G401.6 (cell line): ENCODE results near the gene GPR3.

Experiments
- FAIRE-seq: peaks from 2 replicates; lab custom pipeline; 2012; peaks lifted over from hg19 to GRCh38; lab: Jason Lieb, UNC

The GPR3 gene

DNA sequence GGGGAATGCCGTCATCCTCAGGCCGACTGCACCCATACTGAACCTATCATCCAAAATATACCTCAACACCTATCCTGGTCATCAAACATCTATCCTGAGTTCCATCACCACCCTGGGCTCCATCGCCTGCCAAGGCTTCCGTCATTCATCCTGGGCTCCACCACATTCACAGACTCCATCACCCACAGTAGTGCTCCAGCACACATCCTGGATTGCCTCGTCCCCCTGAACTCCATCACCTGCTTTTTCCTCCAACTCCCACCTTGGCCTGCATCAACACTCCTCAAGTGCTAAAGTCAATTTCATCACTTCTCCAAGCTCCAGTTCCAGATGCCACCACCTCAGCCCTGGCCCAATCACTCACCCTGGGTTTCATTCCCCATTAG is 33.5 kb upstream of the GPR3 start:
- FAIRE-seq: no peak

GRCh38 chr1:27359822-27360158 is 32.6 kb upstream of the GPR3 start:
- no peak for FAIRE-seq

- FAIRE-seq: no peak
Observed at GRCh38 chr1:27360159-27361043, 32.0 kb upstream of the GPR3 start.

GRCh38 chr1:27361044-27361402 is 31.4 kb upstream of the GPR3 start:
- no peak for FAIRE-seq

DNA sequence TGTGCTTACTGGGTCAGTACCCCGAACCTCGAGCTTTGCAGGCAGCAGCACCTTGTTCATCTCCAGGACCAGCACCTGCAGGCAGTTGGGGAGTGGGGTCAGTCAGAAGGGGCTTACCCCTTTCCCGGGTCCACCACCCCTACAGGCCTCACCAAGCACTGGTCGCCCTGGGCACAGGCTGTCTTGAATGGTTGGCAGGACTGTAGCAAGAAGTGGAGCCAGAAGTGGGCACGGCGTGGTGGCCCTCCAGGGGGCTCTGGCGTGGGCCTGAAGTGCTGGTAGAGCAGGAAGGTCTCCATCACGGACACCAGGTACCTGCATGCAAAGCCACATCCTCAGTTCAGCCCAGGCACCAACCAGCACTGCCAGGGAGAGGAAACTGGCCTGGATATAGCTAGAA is 30.9 kb upstream of the GPR3 start:
- FAIRE-seq: no peak

- no peak for FAIRE-seq
Observed at GRCh38 chr1:27363766-27364695, 28.4 kb upstream of the GPR3 start.

GRCh38 chr1:27364696-27365371 is 27.6 kb upstream of the GPR3 start:
- FAIRE-seq: no peak

DNA sequence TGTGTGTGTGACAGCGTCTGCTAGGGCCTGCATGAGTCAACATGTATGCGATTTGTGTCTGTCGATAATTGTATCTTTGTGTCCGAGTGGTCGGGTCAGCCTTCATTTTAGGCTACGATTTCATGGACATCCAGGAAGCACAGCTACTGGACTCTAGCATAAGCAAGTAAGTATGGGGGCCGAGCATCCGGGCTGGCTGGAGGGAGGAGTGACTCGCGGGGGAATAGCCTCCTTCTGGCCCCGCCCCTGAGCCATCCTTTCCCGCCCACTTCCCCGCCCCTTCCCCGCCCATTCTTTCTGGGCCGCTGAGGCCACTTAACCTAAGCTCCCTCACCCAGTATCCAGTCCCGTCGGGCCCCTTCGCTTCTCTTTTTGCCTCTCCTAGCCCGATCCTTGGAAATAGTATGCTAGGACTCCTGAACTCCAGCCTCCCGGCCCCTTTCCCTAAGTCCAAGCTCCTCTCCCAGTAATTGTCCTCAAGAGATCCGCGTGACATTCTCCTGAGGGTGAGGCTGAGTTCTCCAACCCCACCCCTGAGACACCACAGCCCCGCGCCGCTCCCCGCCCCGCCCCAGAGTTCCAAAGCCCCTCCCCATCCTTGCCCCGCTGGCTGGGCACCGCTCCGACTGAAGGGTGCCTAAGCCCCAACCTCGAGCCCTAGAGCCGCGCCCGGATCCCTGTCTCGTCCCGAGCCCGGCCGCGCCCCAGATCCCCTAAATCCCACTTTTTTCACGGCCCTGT is 26.9 kb upstream of the GPR3 start:
- peak; percentile 82 for FAIRE-seq

DNA sequence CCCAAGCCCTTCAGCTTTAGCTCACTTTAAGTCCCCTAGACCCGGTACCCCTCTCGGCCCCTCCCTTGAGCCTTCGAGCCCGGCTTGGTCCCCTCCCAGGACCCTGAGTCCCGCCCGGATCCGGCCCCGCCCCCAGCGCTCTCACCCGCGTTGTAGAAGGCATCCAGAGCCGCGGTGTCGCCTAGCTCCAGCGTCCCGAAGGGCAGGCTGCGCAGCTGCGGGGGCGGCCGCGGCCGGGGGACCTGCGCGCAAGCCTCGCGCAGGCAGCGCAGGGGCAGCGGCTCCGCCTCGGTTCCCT is 26.4 kb upstream of the GPR3 start:
- FAIRE-seq: no peak

DNA sequence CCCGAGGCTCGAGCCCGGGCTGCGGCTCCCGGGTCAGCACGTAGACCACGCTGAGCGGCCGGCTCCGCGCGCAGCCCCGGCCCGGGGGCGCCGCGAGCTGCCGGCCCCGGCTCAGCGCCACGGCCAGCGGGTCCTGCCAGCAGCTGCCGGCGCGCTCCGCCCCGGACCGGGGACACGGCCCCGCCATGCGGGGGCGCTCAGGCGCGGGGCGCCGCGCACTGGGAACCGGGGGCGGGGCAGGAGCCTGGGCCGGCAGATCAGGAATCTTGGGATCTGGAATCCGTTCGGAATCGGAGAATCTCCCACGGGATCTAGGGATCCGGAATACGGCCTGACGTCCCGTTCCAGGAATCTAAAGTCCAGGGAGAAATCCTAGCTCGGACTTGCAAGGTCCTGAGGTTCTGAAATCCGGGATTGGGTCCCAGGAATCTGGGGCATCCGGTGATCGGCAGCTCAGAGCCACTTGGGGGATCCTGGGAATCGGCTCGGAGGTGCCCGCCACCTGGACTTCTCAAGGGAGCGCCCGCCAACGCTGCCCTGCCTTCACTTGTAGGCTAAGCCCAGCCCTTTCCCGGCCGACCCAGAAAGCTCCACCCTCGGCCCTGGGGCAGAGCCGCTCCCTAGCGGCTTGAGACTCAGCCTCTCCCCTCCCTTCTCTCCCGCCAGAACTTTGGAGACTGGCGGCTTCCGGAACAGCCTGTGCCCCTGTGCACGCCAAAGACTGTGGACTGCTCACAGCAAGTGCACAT is 25.8 kb upstream of the GPR3 start, which contains the start of gene MAP3K6:
Gene MAP3K6 (minus strand): TSS at position 551 of the 749 bp plus-strand sequence. CDS start 364 bp downstream, at position 187.
- FAIRE-seq: peak; percentile 86

- FAIRE-seq: no peak
Observed at GRCh38 chr1:27367160-27367650, 25.2 kb upstream of the GPR3 start.

GRCh38 chr1:27368869-27369582 is 23.4 kb upstream of the GPR3 start:
- peak; percentile 81 for FAIRE-seq

DNA sequence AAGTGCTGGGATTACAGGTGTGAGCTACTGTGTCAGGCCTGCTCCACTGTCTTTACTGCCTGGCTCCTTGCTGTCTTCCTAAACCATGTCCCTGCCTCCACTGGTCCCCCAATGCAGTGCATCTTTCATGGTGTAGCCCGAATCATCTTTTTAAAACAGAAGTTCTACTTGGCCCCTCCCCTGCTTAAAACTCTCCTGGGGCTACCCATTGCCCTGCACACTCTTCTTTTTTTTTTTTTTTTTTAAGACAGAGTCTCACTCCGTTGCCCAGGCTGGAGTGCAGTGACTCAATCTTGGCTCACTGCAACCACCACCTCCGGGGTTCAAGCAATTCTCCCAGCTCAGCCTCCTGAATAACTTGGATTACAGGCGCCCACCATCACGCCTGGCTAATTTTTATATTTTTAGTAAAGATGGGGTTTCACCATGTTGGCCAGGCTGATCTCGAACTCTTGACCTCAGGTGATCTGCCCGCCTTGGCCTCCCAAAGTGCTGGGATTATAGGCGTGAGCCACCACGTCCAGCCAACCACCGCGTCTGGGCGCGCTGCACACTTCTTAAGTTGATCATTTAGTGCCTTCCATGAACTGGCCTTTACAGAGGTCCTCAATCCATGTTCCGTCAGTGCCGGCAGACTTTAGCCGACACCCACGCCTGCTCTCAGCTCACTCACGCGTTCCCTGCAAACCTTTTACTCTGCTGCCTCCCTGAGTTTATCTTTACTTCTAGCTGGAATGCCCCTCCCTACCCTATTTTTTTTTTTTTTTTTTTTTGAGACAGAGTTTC is 20.2 kb upstream of the GPR3 start:
- no peak for FAIRE-seq

DNA sequence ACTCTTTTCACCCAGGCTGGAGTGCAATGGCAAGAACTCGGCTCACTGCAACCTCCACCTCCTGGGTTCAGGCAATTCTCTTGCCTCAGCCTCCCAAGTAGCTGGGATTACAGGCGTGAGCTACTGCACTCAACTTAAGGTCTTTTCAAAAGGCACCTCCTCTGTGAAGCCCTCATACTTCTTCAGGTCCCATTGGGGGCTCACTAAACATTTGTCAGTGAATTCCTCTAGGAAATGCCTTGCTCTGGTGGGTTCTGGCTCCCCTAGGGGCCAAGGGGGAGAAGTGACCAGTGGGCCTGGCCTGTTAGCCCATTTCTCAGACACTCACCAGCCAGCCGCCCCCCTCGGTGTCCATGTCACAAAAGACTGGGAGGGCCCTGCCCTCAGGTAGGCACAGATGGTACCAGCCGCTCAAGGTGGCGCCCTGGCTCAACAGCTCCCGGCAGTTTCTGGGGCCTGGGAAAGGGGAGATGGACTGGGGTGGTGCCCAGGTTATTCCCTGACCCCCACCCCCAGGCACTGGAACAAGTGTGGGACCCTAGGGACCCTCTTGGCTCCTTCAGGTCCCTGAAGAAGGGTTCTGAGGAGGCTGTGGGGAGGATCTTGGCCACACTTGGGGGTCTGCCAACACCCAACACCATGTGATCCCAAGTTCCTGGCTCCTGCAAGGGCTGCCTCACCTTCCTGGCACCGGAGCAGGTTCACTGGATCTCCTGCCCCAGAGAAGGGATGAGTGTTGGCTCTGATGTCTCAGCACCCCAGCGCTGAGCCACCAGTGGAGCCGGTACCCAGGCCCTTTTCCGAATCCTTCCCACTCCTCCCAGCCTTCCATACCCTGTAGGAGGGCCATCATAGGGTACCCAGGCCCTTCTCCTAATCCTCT is 19.4 kb upstream of the GPR3 start:
- no peak for FAIRE-seq

DNA sequence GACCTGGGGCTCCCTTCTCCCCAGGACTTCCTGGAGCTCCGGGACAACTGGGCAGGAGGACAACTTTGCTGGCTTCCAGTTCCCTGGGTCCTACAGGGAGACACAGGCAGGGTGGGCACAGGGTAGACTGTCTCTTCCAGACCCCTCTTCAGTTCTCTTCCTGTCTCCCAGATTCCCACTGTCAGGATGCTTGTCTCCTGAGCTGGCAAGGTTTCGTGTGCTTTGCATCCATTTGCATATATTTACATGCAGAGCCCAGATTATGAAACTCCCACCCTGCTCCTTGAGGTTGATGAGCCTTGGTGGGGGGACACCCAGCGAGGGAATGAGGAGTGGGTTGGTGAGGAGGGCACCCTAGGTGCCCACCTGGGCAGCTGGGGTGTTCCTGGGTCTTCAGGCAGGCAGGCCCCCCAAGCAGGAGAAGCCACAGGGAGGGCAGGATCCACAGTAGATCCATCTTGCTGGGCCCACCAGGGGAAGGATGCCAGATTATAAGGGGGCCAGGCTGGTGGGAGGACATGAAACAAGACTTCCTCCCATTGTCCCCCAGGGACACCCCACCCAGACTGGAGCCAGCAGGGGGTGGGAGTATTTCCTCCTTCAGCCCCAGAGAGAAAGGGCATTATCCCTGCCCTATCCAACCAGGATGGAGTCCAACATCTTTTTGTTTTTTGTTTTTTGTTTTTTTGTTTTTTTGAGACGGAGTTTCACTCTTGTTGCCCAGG is 17.9 kb upstream of the GPR3 start, which contains the start of gene FCN3:
Gene FCN3 (minus strand): TSS at position 463 of the 725 bp plus-strand sequence. CDS start 6 bp downstream, at position 457.
- FAIRE-seq: no peak

GRCh38 chr1:27377760-27378495 is 14.5 kb upstream of the GPR3 start:
- FAIRE-seq: no peak

GRCh38 chr1:27379564-27380122 is 12.8 kb upstream of the GPR3 start:
- no peak for FAIRE-seq
